IgD-negative memory B cell (primary cell): Measurements from ENCODE around the gene GALNT17. TPM values are rescaled to one million over a fixed set of nuclear protein-coding genes. Genes with fewer than 3 reads are reported as not detected.
"Not testable (repeated sequence)": the region's sequence is repeated elsewhere in the genome, so short reads cannot be mapped to it uniquely, and the experiment has no call there.

Source experiments
- H3K27ac Mint-ChIP-seq, 3 donors: one replicate each; pipeline ENCODE4 v1.8.0; 2020 to 2022; ENCODE audit warnings: mild to moderate bottlenecking in 3 of 3, mixed read lengths in 3 of 3, moderate library complexity in 1 of 3
- H3K27me3 Mint-ChIP-seq: one replicate; pipeline ENCODE4 v1.8.0; 2021; ENCODE audit warnings: mixed read lengths
- H3K36me3 Mint-ChIP-seq: one replicate; pipeline ENCODE4 v1.8.0; 2020; ENCODE audit warnings: mild to moderate bottlenecking, mixed read lengths
- H3K4me1 Mint-ChIP-seq, 3 donors: one replicate each; pipeline ENCODE4 v1.8.0; 2020 to 2022; ENCODE audit warnings: mixed read lengths in 3 of 3, mild to moderate bottlenecking in 1 of 3
- H3K4me3 Mint-ChIP-seq, 4 donors: one replicate each; pipeline ENCODE4 v1.8.0; 2020 to 2022; ENCODE audit warnings: mild to moderate bottlenecking in 4 of 4, mixed read lengths in 4 of 4, moderate library complexity in 3 of 4
- H3K9me3 Mint-ChIP-seq, 3 donors: one replicate each; pipeline ENCODE4 v1.8.0; 2020 to 2021; ENCODE audit warnings: mixed read lengths in 3 of 3, mild to moderate bottlenecking in 1 of 3
- polyA plus RNA-seq: library from polyadenylated mRNA; unstranded; fragments of 300-500 nt; fragmentation: Illumina TruSeq; gene quantifications from one replicate; pipeline ENCODE4 v1.2.3, GENCODE V29; 2021

Gene GALNT17
- polyA plus RNA-seq, 1 donor from 2014 or later, result not detected

- H3K27ac Mint-ChIP-seq, result no peak overlapping the region
- H3K4me1 Mint-ChIP-seq, result no peaks in the 10 kb centered on the region
- no peaks in the 10 kb centered on the region for H3K27me3 Mint-ChIP-seq
- peaks cover 2 to 14% (median 5%) of the 10 kb centered on the region in 3 donors for H3K9me3 Mint-ChIP-seq
- H3K36me3 Mint-ChIP-seq, result no peaks in the 10 kb centered on the region
- H3K4me3 Mint-ChIP-seq, result no peak overlapping the region
Measured at GRCh38 chr7:71236230-71237105, 104.5 kb downstream of the GALNT17 start.

GRCh38 chr7:71237945-71238344, 106.0 kb downstream of the GALNT17 start:
- Mint-ChIP-seq H3K27ac (no peak overlapping the region), H3K27me3 (no peaks in the 10 kb centered on the region), H3K4me3 (no peak overlapping the region), H3K36me3 (no peaks in the 10 kb centered on the region), H3K9me3 (peaks cover 2 to 19% (median 7%) of the 10 kb centered on the region in 3 donors), H3K4me1 (no peaks in the 10 kb centered on the region)

GRCh38 chr7:71238581-71239295, 106.8 kb downstream of the GALNT17 start:
- Mint-ChIP-seq H3K9me3 (peaks cover 6 to 20% (median 7%) of the 10 kb centered on the region in 3 donors), H3K36me3 (no peaks in the 10 kb centered on the region), H3K4me1 (no peaks in the 10 kb centered on the region), H3K27me3 (no peaks in the 10 kb centered on the region), H3K4me3 (no peak overlapping the region), H3K27ac (no peak overlapping the region)

- H3K36me3 Mint-ChIP-seq, result no peaks in the 10 kb centered on the region
- no peak overlapping the region for H3K27ac Mint-ChIP-seq
- H3K4me1 Mint-ChIP-seq, result no peaks in the 10 kb centered on the region
- H3K9me3 Mint-ChIP-seq, result peaks cover 5 to 20% (median 6%) of the 10 kb centered on the region in 3 donors
- no peak overlapping the region for H3K4me3 Mint-ChIP-seq
- H3K27me3 Mint-ChIP-seq, result no peaks in the 10 kb centered on the region
Measured at GRCh38 chr7:71239586-71240268, 107.8 kb downstream of the GALNT17 start.

GRCh38 chr7:71243736-71244410, 111.9 kb downstream of the GALNT17 start:
- Mint-ChIP-seq H3K36me3 (no peaks in the 10 kb centered on the region), H3K27me3 (no peaks in the 10 kb centered on the region), H3K4me3 (no peak overlapping the region), H3K27ac (no peak overlapping the region), H3K4me1 (no peaks in the 10 kb centered on the region), H3K9me3 (peaks cover 4 to 28% (median 7%) of the 10 kb centered on the region in 3 donors)

- H3K27me3 Mint-ChIP-seq, result no peaks in the 10 kb centered on the region
- H3K4me1 Mint-ChIP-seq, result no peaks in the 10 kb centered on the region
- peaks cover 4 to 28% (median 7%) of the 10 kb centered on the region in 3 donors for H3K9me3 Mint-ChIP-seq
- H3K36me3 Mint-ChIP-seq, result no peaks in the 10 kb centered on the region
- H3K4me3 Mint-ChIP-seq, result no peak overlapping the region
- H3K27ac Mint-ChIP-seq, result peak overlapping the region in 1 of 3 donors; percentile 20
Measured at GRCh38 chr7:71245038-71245437, 113.1 kb downstream of the GALNT17 start.

GRCh38 chr7:71251706-71252105, 119.8 kb downstream of the GALNT17 start:
- H3K27ac Mint-ChIP-seq, result no peak overlapping the region
- H3K36me3 Mint-ChIP-seq, result no peaks in the 10 kb centered on the region
- H3K4me1 Mint-ChIP-seq, result no peaks in the 10 kb centered on the region
- H3K9me3 Mint-ChIP-seq, result peaks cover 11 to 21% (median 15%) of the 10 kb centered on the region in 3 donors
- no peaks in the 10 kb centered on the region for H3K27me3 Mint-ChIP-seq
- H3K4me3 Mint-ChIP-seq, result no peak overlapping the region

GRCh38 chr7:71254751-71255150, 122.8 kb downstream of the GALNT17 start:
- H3K36me3 Mint-ChIP-seq, result no peaks in the 10 kb centered on the region
- no peaks in the 10 kb centered on the region for H3K27me3 Mint-ChIP-seq
- peaks cover 10 to 15% (median 10%) of the 10 kb centered on the region in 3 donors for H3K9me3 Mint-ChIP-seq
- no peak overlapping the region for H3K4me3 Mint-ChIP-seq
- H3K4me1 Mint-ChIP-seq, result no peaks in the 10 kb centered on the region
- no peak overlapping the region for H3K27ac Mint-ChIP-seq

GRCh38 chr7:71255537-71256178, 123.7 kb downstream of the GALNT17 start:
- Mint-ChIP-seq H3K4me1 (no peaks in the 10 kb centered on the region), H3K36me3 (no peaks in the 10 kb centered on the region), H3K9me3 (peaks cover 9 to 15% (median 10%) of the 10 kb centered on the region in 3 donors), H3K27me3 (no peaks in the 10 kb centered on the region), H3K27ac (no peak overlapping the region), H3K4me3 (no peak overlapping the region)

- Mint-ChIP-seq H3K27me3 (no peaks in the 10 kb centered on the region), H3K4me3 (no peak overlapping the region), H3K9me3 (peaks cover 4 to 9% (median 5%) of the 10 kb centered on the region in 3 donors), H3K36me3 (peaks cover 3% of the 10 kb centered on the region), H3K4me1 (no peaks in the 10 kb centered on the region), H3K27ac (no peak overlapping the region)
Measured at GRCh38 chr7:71261066-71261465, 129.1 kb downstream of the GALNT17 start.

GRCh38 chr7:71262834-71263233, 130.9 kb downstream of the GALNT17 start:
- H3K27me3 Mint-ChIP-seq, H3K27ac Mint-ChIP-seq, H3K4me3 Mint-ChIP-seq, H3K4me1 Mint-ChIP-seq, H3K36me3 Mint-ChIP-seq: not testable (repeated sequence)
- peaks cover 5 to 14% (median 5%) of the 10 kb centered on the region in 3 donors for H3K9me3 Mint-ChIP-seq

GRCh38 chr7:71264005-71264404, 132.1 kb downstream of the GALNT17 start:
- no peak overlapping the region for H3K4me3 Mint-ChIP-seq
- peaks cover 5 to 14% (median 5%) of the 10 kb centered on the region in 3 donors for H3K9me3 Mint-ChIP-seq
- peaks cover 3% of the 10 kb centered on the region for H3K36me3 Mint-ChIP-seq
- H3K27me3 Mint-ChIP-seq, result no peaks in the 10 kb centered on the region
- no peak overlapping the region for H3K27ac Mint-ChIP-seq
- no peaks in the 10 kb centered on the region for H3K4me1 Mint-ChIP-seq

- Mint-ChIP-seq H3K27me3 (no peaks in the 10 kb centered on the region), H3K9me3 (peaks cover 5 to 17% (median 6%) of the 10 kb centered on the region in 3 donors), H3K36me3 (peaks cover 5% of the 10 kb centered on the region), H3K4me3 (no peak overlapping the region), H3K27ac (no peak overlapping the region), H3K4me1 (no peaks in the 10 kb centered on the region)
Measured at GRCh38 chr7:71266912-71267311, 135.0 kb downstream of the GALNT17 start.

GRCh38 chr7:71267734-71268469, 136.0 kb downstream of the GALNT17 start:
- Mint-ChIP-seq H3K4me1 (no peaks in the 10 kb centered on the region), H3K27me3 (no peaks in the 10 kb centered on the region), H3K9me3 (peaks cover 7 to 26% (median 8%) of the 10 kb centered on the region in 3 donors), H3K4me3 (no peak overlapping the region), H3K36me3 (peaks cover 5% of the 10 kb centered on the region), H3K27ac (no peak overlapping the region)
